Purkinje cell (primary cell): Measurements from ENCODE around the gene SLC5A8. TPM values are rescaled to one million over a fixed set of nuclear protein-coding genes. Genes with fewer than 3 reads are reported as not detected.

ENCODE experiments used
- polyA plus RNA-seq: library from polyadenylated mRNA; unstranded; fragments of >200 nt; fragmentation: Nextera tagmentation; gene quantifications from 2 replicates; pipeline ENCODE4 v1.2.1, GENCODE V29; 2014

SLC5A8 gene
- 0.16 TPM in 1 of 2 replicates, not detected in the other for polyA plus RNA-seq

GRCh38 chr12:101209319-101210302 is at the start of gene SLC5A8:
TSS of gene SLC5A8 (minus strand) at chr12:101210238. CDS start at chr12:101209848, 390 bp downstream.

Other genes starting within 250 kb of the SLC5A8 start
- gene UTP20, start 69.9 kb upstream of the SLC5A8 start, polyA plus RNA-seq: 4.3 and 8.0 TPM in 2 replicates
- 114 and 126 TPM in 2 replicates for gene ARL1, start 197.5 kb upstream of the SLC5A8 start, polyA plus RNA-seq